GM12892 (cell line): ENCODE results near the gene SMARCAL1.

Experiments used
- POLR2A ChIP-seq: IDR thresholded peaks from 2 replicates; pipeline ENCODE4 v1.6.1; 2011; ENCODE audit warnings: low read depth, low read length, control low read depth
- POLR2AphosphoS5 ChIP-seq: IDR thresholded peaks from 2 replicates; pipeline ENCODE4 v1.6.1; 2011; ENCODE audit warnings: low read depth, low read length, control low read depth

DNA sequence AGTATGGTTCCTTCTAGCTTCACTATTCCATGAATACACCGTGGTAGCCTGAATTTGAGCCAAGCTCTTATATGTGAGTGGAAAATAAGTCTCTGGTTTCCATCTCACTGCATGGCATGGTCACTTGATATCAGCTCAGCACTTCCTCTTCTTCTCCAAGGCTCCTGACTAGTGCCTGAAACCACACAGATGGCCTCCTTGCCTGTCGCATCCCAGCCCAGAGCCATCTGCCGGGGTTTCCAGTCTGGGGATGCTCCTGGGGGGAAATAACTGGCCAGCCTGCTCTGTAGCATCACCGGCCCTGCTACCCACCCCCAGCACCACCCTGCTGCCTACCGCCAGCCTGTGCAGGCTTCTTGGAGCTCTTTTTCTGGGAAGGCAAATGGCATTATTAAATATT lies 32.3 kb upstream of the SMARCAL1 start:
- TF ChIP-seq POLR2AphosphoS5, result no peak
- no peak for TF ChIP-seq POLR2A
